OCI-LY3 (cell line): ENCODE measurements around the gene KDM2A.

ENCODE experiments used
- H2AFZ ChIP-seq: fragments of 200-600, 300-600 bp; shearing (Covaris generic); 2 replicates; pipeline ENCODE4 v1.6.0; 2014; ENCODE audit warnings: antibody characterized with exemption, low read depth, low read length
- H3K27ac ChIP-seq: fragments of 200-600, 300-600 bp; sonication (generic); 2 replicates; pipeline ENCODE4 v1.5.1; 2014; ENCODE audit warnings: mild to moderate bottlenecking, low read length, moderate library complexity, mixed read lengths
- H3K27me3 ChIP-seq: fragments of 200-600, 300-600 bp; sonication (generic); 2 replicates; pipeline ENCODE4 v1.6.1; 2014; ENCODE audit warnings: low read depth, low read length, mixed read lengths
- H3K36me3 ChIP-seq: fragments of 200-600, 300-600 bp; sonication (generic); replicated peaks from 2 replicates; pipeline ENCODE3; 2014; ENCODE audit warnings: low read depth, low read length, mixed read lengths
- H3K4me1 ChIP-seq: fragments of 300-600, 200-600 bp; sonication (generic); 2 replicates; pipeline ENCODE4 v1.6.1; 2014; ENCODE audit warnings: low read length, mixed read lengths
- H3K4me2 ChIP-seq: fragments of 200-600, 300-600 bp; sonication (generic); 2 replicates; pipeline ENCODE4 v1.6.1; 2014; ENCODE audit warnings: low read length, mixed read lengths
- H3K4me3 ChIP-seq: fragments of 300-600, 200-600 bp; sonication (generic); 2 replicates; pipeline ENCODE4 v1.5.1; 2014; ENCODE audit warnings: antibody characterized with exemption, mild to moderate bottlenecking, low read length, moderate library complexity
- H3K79me2 ChIP-seq: fragments of 300-600, 200-600 bp; shearing (Covaris generic); 2 replicates; pipeline ENCODE4 v1.6.1; 2014; ENCODE audit warnings: mild to moderate bottlenecking, low read length, mixed read lengths
- H3K9ac ChIP-seq: fragments of 300-600, 200-600 bp; shearing (Covaris generic); 2 replicates; pipeline ENCODE4 v1.6.0; 2014; ENCODE audit warnings: mild to moderate bottlenecking, low read length, moderate library complexity
- H3K9me3 ChIP-seq: fragments of 200-600, 300-600 bp; shearing (Covaris generic); 2 replicates; pipeline ENCODE4 v1.6.1; 2014; ENCODE audit warnings: low read length, mixed read lengths; ENCODE audit not compliant: insufficient read depth
- H4K20me1 ChIP-seq: fragments of 200-600, 300-600 bp; sonication (generic); 2 replicates; pipeline ENCODE4 v1.6.1; 2016; ENCODE audit warnings: low read length, mixed read lengths; ENCODE audit not compliant: insufficient read depth
- CTCF ChIP-seq: fragments of 200-600, 300-600 bp; sonication (generic); IDR thresholded peaks from 2 replicates; pipeline ENCODE4 v1.5.1; 2014; ENCODE audit warnings: antibody characterized with exemption, low read length, low read depth
- EZH2phosphoT487 ChIP-seq: fragments of 200-600 bp; shearing (Covaris generic); IDR thresholded peaks from 2 replicates; pipeline ENCODE4 v1.6.1; 2018; ENCODE audit warnings: antibody characterized with exemption, mixed run types, low read depth

Gene KDM2A

GRCh38 chr11:67289651-67290479 is 170.8 kb downstream of the KDM2A start:
- no peaks in the 10 kb centered on the region for H3K27me3 ChIP-seq
- H3K4me2 ChIP-seq, result peak overlapping the region; percentile 71
- TF ChIP-seq EZH2phosphoT487 (no peak), CTCF (no peak)
- H3K79me2 ChIP-seq, result peaks cover 28% of the 10 kb centered on the region
- no peak overlapping the region for H2AFZ ChIP-seq
- H3K4me3 ChIP-seq, result peak overlapping the region; percentile 86
- H3K9me3 ChIP-seq, result no peaks in the 10 kb centered on the region
- H3K9ac ChIP-seq, result peak overlapping the region; percentile 74
- H3K36me3 ChIP-seq, result peaks cover 59% of the 10 kb centered on the region
- peak overlapping the region; percentile 31 for H3K27ac ChIP-seq
- peaks cover 22% of the 10 kb centered on the region for H3K4me1 ChIP-seq
- no peaks in the 10 kb centered on the region for H4K20me1 ChIP-seq

GRCh38 chr11:67290801-67291200 is 171.7 kb downstream of the KDM2A start:
- H3K4me3 ChIP-seq, result no peak overlapping the region

GRCh38 chr11:67291481-67292381 is 172.7 kb downstream of the KDM2A start:
- Histone ChIP-seq H3K4me1 (peaks cover 22% of the 10 kb centered on the region), H3K27me3 (no peaks in the 10 kb centered on the region), H3K4me2 (no peak overlapping the region), H3K27ac (no peak overlapping the region), H3K79me2 (peaks cover 27% of the 10 kb centered on the region), H3K4me3 (no peak overlapping the region), H3K9ac (no peak overlapping the region), H3K36me3 (peaks cover 59% of the 10 kb centered on the region), H2AFZ (no peak overlapping the region), H4K20me1 (no peaks in the 10 kb centered on the region), H3K9me3 (peaks cover 11% of the 10 kb centered on the region; the same call in 1 of the 2 replicates)
- TF ChIP-seq EZH2phosphoT487 (no peak), CTCF (no peak)

More at GRCh38 chr11:67290801-67291200, 171.7 kb downstream of the KDM2A start:
- Histone ChIP-seq H3K4me1 (peaks cover 22% of the 10 kb centered on the region), H3K27me3 (no peaks in the 10 kb centered on the region), H3K36me3 (peaks cover 56% of the 10 kb centered on the region), H3K9me3 (peaks cover 6% of the 10 kb centered on the region; the same call in 1 of the 2 replicates), H3K27ac (no peak overlapping the region), H3K79me2 (peaks cover 28% of the 10 kb centered on the region), H2AFZ (no peak overlapping the region), H3K9ac (no peak overlapping the region), H4K20me1 (no peaks in the 10 kb centered on the region), H3K4me2 (no peak overlapping the region)
- TF ChIP-seq EZH2phosphoT487, result no peak
- TF ChIP-seq CTCF, result no peak

- Histone ChIP-seq H3K9me3 (peaks cover 11% of the 10 kb centered on the region; the same call in 1 of the 2 replicates), H3K27me3 (no peaks in the 10 kb centered on the region), H3K79me2 (peaks cover 18% of the 10 kb centered on the region), H3K36me3 (peaks cover 58% of the 10 kb centered on the region), H4K20me1 (no peaks in the 10 kb centered on the region), H3K4me2 (no peak overlapping the region), H3K27ac (no peak overlapping the region), H3K9ac (no peak overlapping the region), H3K4me1 (peaks cover 13% of the 10 kb centered on the region), H3K4me3 (no peak overlapping the region), H2AFZ (no peak overlapping the region)
- TF ChIP-seq EZH2phosphoT487 (no peak), CTCF (no peak)
Observed at GRCh38 chr11:67292671-67293070, 173.6 kb downstream of the KDM2A start.
